ENCODE data around the gene DHX9.

Gene DHX9

DNA sequence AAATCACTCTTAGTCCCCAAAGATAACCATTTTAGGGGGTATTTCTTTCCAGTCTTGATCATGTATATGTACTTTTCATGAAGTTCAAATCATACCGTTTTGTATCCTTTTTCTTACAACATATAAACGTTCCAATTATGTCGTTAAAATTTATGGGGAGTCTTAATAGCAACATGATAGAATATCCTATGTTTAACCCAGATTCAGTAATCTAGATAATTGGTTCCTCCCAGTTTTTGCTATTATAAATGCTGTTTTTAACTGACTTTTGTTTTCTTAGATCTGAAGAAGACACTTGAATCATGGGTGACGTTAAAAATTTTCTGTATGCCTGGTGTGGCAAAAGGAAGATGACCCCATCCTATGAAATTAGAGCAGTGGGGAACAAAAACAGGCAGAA lies 3.1 kb downstream of the DHX9 start:
- no peak for DNase-seq

DNA sequence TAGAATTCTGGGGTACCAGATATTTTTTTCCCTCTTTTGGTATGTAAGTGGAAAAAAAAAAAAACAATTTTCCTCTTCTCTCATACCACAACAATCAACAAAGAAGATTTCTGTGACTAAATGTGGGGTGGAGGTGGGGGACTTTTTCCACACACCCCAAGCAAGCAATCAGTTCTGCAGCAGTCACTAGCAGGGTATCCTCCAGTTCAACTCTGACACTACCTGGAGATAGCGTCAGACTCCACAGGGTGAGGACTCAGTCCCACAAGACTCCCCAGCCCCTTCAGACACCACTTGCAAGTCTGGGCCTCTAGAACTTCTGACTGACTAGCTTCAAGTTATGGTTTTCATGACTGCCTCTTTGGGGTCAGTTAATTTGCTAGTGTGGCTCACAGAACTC lies 6.2 kb downstream of the DHX9 start:
- no peak for DNase-seq

DNA sequence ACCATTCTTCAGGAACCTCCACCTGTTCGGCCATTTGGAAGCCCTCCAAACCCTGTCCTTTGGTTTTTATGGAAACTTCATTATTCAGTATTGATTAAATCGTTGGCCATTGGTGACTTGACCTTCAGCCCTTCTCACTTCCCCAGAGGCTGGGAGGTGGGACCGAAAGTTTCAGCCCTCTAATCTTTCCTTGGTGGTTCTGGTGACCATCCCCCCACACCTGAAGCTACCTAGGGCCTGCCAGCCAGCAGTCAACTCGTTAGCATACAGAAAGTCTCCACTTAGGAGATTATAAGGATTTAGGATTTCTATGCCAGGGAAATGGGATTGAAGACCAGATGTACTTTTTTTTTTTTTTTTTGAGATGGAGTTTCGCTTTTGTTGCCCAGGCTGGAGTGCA lies 6.7 kb downstream of the DHX9 start:
- no peak for DNase-seq

DNA sequence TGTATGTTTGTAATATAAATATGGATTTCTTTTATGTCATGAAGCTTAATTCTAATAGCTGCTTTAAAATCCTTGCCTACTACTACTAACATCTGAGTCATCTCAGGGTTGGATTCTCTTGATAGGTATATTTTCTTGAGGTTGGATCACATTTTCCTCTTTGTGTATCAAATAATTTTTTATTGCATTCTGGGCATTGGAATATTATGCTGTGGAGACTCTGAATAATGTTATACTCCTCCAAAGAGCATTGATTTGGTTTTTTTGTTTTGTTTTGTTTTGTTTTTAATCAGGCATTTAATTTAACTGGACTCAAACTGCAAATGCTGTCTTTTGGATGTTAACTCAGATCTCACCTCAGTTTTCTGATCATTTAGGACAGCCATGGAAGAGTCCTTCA lies 8.0 kb downstream of the DHX9 start:
- DNase-seq: no peak

DNA sequence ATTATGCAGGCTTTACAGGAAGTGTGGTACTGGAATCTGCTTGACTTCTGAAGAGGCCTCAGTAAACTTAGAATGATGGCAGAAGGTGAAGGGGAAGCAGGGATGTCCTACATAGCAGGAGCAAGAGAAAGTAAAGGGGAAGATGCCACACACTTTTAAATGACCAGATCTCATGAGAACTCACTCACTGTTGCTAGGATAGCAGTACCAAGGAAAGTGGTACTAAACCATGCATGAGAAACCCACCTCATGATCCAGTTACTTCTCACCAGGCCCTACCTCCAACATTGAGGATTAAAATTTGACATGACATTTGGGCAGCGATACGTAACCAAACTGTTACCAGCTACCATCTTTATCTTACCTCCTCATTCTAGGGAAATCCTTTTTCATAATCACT lies 9.6 kb downstream of the DHX9 start:
- no peak for DNase-seq

DNA sequence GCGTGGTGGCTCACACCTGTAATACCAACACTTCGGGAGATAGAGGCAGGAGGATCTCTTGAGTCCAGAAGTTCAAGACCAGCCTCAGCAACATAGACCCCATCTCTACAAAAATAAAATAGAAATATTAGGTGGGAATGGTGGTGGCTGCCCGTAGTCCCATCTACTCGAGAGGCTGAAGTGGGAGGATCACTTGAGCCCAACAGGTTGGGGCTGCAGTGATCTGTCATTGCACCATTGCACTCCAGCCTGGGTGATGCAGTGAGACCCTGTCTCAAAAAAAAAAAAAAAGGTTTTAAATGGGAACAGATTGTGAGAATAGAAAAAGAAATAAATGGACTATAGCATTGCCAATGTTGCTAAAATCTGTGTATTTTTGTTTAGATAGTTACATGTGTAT lies 11.2 kb downstream of the DHX9 start:
- DNase-seq: no peak

DNA sequence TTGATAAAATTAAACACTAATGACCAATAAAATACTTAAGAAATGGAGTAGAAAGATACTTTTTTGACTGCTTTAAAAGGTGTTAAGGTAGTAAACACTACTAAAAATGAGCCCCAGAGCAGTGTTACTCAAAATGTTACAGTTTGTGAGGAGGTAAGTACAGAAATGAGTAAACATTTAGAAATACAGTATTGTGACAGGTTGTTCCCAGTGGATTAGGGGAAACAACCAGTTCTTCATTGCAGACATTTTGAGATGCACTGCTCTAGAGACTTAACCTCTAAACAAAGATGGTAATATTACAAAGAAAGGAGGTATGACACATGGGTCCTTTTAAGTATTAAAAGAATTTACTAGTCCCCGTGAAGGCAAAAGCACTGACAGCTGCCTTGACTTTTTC lies 12.7 kb downstream of the DHX9 start:
- DNase-seq: peak; percentile 45

DNA sequence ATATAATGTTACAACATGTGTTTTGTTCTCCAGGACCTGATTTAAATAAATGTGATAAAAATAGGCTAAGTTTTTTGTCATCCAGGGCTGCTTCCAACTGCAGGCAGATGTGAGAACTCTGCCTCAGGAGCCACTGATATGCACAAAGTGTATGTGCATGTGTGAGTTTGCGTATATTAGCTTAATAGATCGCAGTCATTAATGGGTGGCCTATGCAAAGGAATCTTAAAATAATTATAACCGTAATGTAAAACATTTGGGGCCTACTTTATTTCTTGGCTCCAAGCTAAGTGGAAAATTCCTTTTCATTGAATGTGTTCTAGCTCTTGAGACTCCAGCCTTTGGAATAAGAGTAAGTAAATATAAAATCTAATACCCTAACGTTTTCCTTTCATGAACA lies 16.8 kb downstream of the DHX9 start:
- DNase-seq: no peak

DNA sequence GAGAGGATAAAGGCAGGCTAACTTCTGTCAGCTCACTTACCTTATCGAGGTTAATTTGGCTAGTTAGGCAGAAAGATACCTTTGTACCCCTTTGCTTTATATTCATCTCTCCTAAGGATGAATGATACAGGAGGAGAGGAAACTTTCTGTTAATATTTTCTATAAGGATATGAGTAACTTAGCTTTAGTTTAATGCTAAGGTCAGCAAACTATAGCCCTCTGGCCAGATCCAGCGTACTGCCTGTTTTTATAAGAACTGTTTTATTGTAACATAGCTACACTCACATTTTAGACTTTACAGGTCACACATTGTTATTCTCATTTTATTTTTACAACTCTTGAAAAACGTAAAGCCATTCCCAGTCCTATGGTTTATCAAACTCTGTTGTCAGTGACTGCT lies 18.1 kb downstream of the DHX9 start:
- no peak for DNase-seq

DNA sequence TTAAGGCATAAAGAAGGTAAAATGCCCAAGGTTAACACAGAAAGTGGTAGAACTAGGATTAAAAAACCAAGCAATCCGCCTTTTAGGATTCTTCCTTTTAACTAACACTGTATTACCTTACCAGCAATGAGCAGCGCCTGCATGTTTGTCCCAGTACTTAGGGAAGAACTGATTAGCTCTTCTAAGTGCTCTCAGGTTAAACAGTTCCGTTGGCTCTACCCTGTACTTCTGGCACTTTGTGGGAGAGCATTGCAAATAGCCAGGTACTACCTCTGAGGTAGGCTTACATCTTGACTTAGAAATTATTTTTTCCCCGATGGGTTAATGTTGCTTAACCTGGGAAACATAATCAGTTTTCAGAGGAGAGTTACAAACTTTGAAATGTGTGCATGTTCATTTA lies 21.5 kb downstream of the DHX9 start:
- DNase-seq: no peak

DNA sequence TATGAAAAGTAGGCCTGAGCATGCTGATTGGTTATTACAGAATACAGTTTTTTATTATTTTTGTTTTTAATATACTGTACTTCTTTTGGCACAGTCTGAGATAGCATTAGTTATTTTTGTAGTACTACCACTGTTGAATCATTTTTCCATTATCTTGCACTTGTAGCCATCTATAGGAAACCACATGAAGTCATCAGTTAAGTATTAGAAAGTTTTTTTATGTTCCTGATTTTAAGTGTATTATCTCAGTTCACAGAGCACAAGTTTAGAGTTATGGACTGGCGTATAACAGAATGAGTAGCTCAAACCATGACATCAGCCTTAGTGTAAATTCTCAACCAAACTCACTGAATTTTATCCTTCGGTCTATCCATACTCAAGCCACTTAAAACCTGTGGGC lies 22.8 kb downstream of the DHX9 start:
- DNase-seq: peak; percentile 20

DNA sequence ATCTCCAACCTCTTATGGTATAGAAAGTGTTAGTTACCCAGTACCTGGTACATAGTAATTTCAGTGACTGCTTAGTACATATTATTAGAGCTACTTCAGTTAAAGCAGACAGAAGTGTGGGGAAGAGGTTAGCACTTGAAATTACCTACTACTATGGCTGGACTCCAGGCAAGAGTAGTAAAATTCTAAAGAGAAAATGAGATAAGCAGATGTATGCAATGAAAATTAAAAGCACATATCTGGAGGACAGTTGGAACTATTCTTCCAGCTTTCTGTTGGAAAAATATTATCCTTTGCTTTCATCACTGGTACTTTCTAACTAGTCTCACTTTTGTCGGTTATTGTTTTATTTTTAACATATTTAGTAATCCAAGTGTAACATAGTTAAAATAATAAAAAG lies 23.7 kb downstream of the DHX9 start:
- no peak for DNase-seq

DNA sequence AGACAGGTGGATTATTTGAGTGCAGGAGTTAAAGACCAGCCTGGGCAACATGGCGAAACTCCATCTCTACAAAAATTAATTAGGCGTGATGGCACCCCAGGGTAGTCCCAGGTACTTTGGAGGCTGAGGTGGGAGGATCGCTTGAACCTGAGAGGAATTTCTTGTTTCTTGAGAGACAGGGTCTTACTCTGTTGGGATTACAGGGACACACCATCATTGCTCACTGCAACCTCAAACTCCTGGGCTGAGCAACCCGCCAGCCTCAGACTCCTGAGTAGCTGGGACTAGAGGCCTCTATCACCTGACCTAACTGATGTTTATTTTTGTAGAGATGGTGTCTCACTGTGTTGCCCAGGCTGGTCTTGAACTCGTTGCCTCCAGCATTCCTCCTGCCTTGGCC lies 24.8 kb downstream of the DHX9 start:
- DNase-seq: no peak

DNA sequence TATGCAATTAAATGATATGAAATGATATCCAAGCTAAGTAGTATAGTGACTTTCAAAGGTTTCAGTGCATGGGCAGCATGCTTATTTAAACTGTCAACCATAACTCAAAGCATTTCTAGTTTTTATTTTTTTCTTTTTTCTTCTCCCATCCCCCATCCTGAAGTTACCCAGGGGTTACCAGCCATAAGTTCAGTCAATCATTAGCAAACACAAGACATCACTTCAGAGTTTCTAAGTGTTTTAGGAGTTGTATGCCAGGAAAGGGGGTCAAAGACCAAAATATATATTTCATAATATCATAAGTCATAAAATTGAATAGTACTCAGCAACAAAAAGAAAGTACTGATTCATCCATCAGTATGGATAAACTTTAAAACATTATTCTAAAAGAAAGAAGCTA lies 28.7 kb downstream of the DHX9 start:
- no peak for DNase-seq

DNA sequence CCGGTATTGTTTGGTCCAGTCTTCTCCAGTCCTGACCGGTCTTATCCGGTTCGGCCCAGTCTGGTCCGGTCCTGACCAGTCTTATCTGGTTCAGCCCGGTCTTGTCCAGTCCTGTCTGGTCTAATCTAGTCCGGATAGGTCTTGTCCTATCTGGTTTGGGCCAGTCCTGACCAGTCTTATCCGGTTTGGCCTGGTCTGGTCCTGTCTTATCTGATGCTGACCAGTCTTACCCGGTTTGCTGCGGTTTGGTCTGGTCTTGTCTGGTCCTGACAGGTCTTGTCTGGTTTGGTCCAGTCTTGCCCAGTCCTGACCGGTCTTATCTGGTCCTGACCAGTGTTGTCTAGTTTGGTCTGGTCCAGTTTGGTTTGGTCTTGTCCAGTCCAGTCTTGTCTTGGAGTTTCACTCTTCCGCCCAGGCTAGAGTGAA lies 30.1 kb downstream of the DHX9 start:
- DNase-seq: no peak

DNA sequence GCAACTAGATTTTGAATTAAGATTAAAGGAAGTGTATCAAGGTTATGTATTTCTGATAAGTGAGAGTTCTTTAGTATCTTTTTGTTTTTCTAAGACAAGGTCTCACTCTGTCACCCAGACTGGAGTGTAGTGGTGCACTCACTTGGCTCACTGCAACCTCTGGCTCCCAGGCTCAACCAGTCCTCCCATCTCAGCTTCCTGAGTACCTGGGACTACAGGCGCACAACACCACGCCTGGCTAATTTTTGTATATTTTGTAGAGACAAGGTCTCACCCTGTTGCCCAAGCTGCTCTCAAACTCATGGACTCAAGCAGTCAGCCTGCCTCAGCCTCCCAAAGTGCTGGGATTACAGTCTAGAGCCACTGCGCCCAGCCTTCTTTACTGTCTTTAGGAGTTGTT lies 33.7 kb downstream of the DHX9 start:
- DNase-seq: no peak

DNA sequence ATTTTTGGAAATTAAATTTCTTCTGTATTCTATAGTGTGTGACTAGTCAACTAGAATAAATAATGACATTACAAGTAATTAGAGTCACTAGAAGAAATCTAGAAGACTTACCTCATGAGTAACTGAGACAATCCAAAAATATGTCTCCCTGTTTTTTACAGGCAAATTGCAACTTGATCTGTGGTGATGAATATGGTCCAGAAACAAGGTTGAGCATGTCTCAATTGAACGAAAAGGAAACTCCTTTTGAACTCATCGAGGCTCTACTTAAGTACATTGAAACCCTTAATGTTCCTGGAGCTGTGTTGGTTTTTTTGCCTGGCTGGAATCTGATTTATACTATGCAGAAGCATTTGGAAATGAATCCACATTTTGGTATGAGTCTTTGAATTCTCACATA lies 36.7 kb downstream of the DHX9 start:
- no peak for DNase-seq

DNA sequence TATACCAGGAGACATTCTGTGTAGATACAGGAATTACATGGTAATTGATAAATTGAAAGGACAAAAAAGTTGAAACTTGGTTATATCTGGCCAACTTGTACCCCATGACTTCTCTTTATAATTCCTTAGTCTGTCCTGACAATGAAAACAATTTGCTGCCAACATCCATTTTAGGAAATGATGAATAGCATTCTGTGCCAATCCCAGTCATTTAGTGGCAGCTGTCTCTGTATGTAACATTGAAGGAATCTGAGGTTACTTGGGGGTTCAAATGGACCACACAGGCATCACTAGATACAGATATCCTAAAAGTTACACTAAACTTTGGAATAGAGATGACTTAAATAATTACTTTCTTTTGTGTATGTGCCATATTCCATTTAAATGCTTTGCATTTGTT lies 38.2 kb downstream of the DHX9 start:
- DNase-seq: no peak

DNA sequence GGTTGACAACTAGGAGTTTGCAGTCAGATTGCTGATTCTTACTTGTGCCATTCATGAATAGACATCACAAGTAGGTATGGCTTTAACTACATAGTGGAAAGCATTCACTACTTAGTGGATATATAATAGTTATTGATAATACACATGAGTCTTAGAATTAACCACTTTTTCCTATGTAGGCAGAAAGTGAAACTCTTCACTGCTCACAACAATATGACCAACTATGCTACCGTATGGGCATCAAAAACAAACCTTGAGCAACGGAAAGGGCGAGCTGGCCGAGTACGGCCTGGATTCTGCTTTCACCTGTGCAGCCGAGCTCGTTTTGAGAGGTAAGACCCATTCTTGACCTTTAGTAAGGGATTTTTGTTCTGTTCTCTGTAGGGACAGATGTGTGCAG lies 38.7 kb downstream of the DHX9 start:
- peak; percentile 11 for DNase-seq

DNA sequence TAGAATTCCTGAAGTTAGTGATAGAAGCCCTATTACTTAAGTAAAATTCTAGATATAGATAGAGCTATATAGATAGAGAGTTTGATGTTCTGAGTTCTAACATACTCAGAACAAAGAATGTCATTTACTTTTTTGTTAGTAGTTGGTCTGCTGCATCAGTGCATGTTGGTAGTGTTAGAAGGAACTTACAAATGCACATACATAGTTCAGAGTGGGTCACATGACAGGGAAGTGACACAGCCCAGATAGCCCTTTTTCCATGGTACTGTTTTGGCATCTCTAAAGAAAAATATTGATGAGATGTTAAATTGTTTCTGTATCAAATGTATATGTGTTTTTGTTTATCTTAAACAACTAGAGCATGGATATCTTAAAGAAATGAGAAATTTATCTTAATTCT lies 45.7 kb downstream of the DHX9 start:
- DNase-seq: no peak

DNA sequence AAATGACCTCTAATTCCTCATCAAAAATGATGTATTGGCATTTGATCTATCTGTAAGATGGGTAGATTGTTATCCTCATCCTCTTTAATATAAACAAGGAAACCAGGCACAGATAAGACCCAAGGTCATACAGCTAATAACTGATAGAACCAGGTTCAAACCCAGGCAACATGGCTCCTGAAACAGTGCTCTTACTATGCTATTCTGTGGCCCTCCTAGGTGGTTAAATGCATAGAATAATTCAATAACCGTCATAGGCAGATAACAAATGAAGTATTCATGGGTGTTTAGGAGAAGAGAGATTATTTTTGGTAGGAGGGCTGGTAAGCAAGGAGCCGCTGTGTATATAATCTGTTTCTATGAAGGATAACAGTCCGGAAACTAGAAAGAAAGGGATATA lies 46.4 kb downstream of the DHX9 start:
- DNase-seq: no peak

DNA sequence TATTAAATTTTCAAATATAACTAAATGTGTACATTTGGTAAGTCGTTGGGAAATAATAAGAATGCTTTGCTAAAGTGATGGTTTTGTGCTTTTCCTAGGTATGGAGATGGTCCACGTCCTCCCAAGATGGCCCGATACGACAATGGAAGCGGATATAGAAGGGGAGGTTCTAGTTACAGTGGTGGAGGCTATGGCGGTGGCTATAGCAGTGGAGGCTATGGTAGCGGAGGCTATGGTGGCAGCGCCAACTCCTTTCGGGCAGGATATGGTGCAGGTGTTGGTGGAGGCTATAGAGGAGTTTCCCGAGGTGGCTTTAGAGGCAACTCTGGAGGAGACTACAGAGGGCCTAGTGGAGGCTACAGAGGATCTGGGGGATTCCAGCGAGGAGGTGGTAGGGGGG lies 47.8 kb downstream of the DHX9 start:
- DNase-seq: no peak

DNA sequence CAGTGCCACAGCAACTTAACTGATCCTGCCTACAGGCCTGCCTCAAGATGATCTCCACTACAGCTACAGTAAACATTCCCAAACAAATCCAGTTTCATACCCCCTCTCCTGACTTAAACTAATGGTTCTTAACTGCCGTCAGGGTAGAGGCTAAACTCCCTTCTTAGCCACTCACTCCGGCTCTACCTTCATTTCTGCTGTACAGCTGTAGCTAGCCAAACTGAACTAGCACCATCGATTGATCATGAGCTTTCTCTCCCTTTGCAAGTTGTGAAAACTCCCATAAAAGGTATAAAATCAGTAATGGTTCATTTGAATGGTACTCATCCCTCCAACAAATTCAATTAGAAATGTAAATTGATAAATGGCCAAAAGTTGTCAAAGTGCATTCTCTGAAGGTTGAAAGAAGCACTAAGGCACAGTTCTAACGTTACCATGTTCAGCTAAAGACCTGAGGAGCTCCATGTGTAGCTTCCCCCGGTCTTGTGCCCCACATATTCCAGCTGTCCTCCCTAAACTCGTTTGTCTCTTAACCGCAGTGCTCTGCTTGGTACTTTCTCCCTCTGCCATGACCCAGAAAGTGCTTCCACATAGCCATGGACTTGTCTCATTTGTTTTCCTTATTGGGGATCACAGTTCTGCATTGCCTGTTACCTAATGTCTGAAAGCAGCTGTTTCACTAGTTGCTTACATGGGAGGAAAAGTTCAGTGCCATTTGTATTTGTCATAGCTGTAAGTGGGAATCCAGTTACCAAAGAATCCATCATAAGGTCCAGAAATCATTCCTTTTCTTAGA lies 49.8 kb downstream of the DHX9 start:
- no peak for DNase-seq

DNA sequence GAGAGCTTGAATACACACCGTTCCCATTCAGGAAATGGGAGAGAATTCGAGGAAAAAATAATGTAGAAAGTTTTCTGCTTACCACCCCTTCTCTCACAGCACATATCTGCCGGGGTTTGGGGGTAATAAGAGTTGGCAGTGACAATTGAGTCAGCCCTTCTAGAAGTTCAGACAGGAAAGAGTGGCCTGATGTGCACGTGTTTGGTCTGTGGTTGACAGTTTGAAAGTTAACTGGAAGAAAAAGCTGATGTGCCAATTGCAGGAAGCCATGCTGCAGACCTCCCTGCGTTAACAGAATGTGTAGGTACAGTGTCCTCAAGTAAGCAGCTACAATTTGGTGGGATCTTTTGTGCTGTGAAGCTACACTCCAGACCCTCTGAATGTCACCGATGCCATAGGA lies 50.9 kb downstream of the DHX9 start:
- peak; percentile 57 for DNase-seq

DNA sequence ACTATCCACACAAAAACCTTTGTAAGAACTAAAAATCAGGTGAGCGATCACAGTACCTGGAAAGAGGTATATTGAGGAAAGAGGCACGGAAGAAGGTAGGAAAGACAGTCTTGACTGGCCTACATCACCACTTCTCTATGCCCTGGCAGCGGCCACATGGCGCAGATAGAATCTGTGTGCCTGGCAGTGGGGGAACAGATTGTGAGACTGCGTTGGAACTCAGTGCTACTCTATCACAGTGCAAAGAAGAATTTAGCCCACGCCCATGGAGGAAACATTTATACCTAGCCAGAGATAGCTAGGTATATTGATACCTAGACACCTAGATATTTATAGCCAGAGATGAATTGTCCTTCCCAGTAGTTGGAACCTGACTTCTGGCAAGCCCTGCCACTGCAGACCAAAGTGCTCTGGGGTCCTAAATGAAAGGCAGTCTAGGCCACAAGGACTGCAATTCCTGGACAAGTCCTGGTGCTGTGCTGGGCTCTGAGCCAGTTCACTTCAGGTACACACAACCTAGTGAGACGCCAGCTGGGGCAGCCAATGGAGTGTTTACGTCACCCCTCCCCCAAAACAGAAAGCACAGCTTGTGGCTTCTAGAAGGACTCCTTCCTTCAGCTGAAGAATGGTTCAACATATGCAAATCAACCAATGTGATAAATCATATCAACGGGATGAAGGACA lies 51.9 kb downstream of the DHX9 start:
- DNase-seq: no peak

Data from activated CD4-positive, alpha-beta T cell treated with anti-CD3 and anti-CD28 coated beads, Interleukin-10, Interleukin-2, amounts not matched to agents 100 ng/mL and 50 ng/mL, durations not matched to agents 16 hours and 8 hours (primary cell).